NCI-H2107 treated with DMSO at 0.1 percent for 48 hours (cell line): ENCODE results near the gene OXGR1.
"Not testable (repeated sequence)": the region's sequence is repeated elsewhere in the genome, so short reads cannot be mapped to it uniquely, and the experiment has no call there.

ENCODE experiments used
- DNase-seq: peaks from one replicate; lab custom pipeline; 2025; ENCODE audit not compliant: unreplicated experiment; lab: John Stamatoyannopoulos, UW

OXGR1 gene

GRCh38 chr13:96994017-96994857 is at the start of gene OXGR1:
OXGR1 (minus strand) TSS chr13:96994476; CDS start chr13:96987759, 6,717 bp downstream.
- DNase-seq = no peak

- no peak for DNase-seq
Observed at GRCh38 chr13:97043302-97043701, 49.0 kb upstream of the OXGR1 start.

- DNase-seq = no peak
Observed at GRCh38 chr13:97030705-97031452, 36.6 kb upstream of the OXGR1 start.

- no peak for DNase-seq
Observed at GRCh38 chr13:97028441-97029299, 34.4 kb upstream of the OXGR1 start.

- no peak for DNase-seq
Observed at GRCh38 chr13:97027162-97027554, 32.9 kb upstream of the OXGR1 start.

GRCh38 chr13:97026531-97027161 is 32.4 kb upstream of the OXGR1 start:
- DNase-seq = no peak

GRCh38 chr13:97023812-97024211 is 29.5 kb upstream of the OXGR1 start:
- not testable (repeated sequence) for DNase-seq

GRCh38 chr13:97023117-97023516 is 28.8 kb upstream of the OXGR1 start:
- no peak for DNase-seq

GRCh38 chr13:97021241-97021640 is 27.0 kb upstream of the OXGR1 start:
- DNase-seq = no peak

- DNase-seq = no peak
Observed at GRCh38 chr13:97020689-97021240, 26.5 kb upstream of the OXGR1 start.

- DNase-seq = no peak
Observed at GRCh38 chr13:97020194-97020593, 25.9 kb upstream of the OXGR1 start.

- no peak for DNase-seq
Observed at GRCh38 chr13:97019236-97019635, 25.0 kb upstream of the OXGR1 start.

- peak; percentile 21 for DNase-seq
Observed at GRCh38 chr13:97018029-97018819, 23.9 kb upstream of the OXGR1 start.

- DNase-seq = no peak
Observed at GRCh38 chr13:97017322-97017721, 23.0 kb upstream of the OXGR1 start.

GRCh38 chr13:97015661-97016350 is 21.5 kb upstream of the OXGR1 start:
- DNase-seq = no peak

- DNase-seq = no peak
Observed at GRCh38 chr13:97012251-97013048, 18.2 kb upstream of the OXGR1 start.

GRCh38 chr13:97011446-97012131 is 17.3 kb upstream of the OXGR1 start:
- DNase-seq = no peak

- no peak for DNase-seq
Observed at GRCh38 chr13:97008643-97009042, 14.4 kb upstream of the OXGR1 start.
